HG02840 (cell line): ENCODE measurements around the gene NOSIP.

Experiments
- ATAC-seq: cut with Tn5 transposase; IDR thresholded peaks from one replicate; pipeline ENCODE4 v1.9.1; 2021; ENCODE audit warnings: mild to moderate bottlenecking, moderate library complexity, moderate number of reproducible peaks; ENCODE audit not compliant: unreplicated experiment, low FRiP score

The NOSIP gene

GRCh38 chr19:49574206-49574755 lies 6.1 kb downstream of the NOSIP start:
- no peak for ATAC-seq

DNA sequence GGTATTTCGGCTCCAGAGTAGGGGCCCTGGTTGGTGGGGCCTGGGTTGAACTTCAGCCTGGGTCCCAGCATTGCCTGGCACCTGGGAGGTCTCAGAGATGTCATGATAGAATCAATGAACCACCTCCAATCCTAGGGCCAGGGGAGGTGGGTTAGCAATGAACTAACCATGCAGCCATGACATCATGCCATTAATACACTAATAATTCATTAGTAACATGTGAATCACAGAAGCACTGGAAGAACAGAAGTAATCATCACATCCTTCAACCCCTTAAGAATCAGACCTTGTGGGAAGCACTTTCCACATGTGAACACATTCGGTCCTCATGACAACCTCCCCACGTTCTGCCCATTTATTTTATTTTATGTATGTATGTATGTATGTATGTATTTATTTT lies 6.9 kb downstream of the NOSIP start:
- no peak for ATAC-seq

DNA sequence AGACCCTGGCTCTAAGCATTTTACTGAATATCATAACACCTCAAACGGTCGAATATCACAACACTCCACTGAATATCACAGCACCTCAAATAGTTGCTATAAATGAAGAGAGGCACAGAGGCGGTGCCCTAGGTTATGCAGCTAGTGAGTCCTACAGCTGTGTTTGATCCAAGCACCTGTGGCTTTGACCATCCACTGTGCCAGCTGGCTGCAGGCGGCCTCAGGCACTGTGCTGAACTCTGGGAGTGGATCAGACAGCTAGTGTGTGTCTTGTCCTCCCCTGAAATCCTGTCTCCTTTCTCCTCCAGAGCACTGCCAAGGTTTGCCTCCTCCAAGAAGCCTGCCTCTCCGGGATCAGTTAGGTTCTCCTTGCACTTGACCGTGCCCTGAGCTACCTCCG lies 7.3 kb downstream of the NOSIP start:
- ATAC-seq, result no peak

DNA sequence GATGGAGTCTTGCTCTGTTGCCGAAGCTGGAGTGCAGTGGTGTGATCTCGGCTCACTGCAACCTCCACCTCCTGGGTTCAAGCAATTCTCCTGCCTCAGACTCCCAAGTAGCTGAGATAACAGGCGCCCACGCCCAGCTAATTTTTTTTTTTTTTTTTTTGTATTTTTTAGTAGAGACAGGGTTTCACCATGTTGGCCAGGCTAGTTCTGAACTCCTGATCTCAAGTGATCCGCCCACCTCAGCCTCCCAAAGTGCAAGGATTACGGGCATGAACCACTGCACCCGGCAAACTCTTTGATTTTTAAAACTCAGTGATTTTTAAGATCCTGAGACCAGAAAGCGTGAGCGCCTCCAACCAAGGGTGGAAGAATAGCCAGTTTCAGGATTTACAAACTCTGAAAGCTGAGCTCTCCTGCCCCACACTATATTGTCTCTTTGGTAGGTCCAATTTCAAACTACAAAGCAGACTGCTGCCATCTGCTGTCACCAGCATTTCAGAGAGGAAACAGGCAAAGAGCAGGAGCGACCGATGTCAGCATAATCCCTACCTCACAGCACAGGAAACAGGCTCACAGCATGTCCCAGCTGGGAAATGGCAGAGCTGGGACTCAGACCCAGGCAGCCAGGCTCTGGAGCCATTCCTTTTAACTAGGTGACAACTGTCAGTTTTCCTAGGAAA lies 9.2 kb downstream of the NOSIP start:
- no peak for ATAC-seq

DNA sequence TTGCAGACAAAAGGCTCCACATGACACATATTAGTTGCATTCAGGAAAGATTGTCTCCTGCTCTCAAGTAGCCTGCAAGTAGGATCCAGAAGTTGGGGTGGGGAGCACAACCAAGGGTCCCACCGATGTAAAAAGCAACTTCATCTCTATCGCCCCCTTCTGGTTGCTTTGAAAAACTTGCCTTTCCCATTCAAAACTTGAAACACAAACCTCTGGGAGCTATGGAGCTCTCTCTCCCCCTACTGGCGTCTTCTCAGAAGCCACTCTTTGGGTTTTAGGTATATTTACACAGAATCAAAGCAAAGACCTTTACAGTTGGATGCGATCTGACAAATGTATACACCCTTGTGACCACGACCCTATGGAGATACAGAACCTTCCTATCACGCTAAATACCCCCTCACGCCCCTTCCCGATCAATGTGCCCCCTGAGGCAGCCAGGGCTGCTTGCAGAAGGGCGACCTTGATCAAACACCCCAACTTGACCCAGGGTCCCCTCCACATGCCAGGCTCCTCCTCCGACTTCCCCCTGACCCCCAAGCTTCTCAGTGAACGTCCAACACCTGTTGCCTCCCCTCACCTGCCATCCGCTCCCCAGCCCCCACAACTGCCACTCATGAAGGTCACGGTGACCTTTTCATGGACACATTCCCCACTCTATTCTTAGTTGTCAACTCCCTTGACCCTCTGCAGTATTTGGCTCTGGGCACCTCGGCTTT lies 10.1 kb downstream of the NOSIP start:
- no peak for ATAC-seq

DNA sequence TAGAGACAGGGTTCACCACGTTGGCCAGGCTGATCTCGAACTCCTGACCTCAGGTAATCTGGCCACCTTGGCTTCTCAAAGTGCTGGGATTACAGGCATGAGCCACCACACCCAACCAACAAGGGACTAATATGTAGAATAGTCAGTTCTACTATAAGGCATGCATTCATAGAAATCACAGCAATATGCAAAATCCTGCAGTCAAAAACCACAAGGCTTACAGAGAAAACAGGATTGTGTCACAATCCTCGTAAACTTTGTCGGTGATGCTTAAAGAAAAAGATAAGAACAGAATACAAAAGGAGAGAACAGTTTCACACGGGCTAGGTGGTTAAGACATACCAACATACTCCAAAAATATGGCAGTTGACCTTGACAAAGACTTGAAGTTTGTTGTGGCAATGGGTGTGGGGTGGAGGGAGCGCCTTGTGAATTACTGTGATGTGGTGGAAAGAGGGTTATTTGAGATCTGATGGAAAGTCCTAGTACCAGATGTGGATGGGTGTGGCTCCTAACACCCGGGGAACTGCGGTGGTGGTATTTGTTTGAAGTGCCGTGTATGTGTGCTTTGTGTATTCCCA lies 12.4 kb downstream of the NOSIP start:
- ATAC-seq, result no peak

DNA sequence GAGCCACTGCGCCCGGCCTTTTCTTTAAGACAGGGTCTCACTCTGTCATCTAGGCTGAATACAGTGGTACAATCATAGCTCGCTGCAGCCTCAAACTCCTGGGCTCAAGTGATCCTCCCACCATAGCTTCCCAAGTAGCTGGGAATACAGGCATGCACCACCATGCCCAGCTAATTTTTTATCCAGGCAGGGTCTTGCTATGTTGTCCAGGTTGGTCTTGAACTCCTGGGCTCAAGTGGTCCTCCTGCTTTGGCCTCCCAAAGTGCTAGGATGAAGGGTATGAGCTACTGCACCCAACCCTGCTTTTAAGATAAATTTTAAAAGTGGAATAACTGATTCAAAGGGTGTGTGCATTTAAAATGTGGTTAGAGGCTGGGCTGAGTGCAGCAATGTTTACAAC lies 14.1 kb downstream of the NOSIP start:
- ATAC-seq, result no peak

- no peak for ATAC-seq
Observed at GRCh38 chr19:49565261-49565660, 15.1 kb downstream of the NOSIP start.

GRCh38 chr19:49564616-49565045 lies 15.7 kb downstream of the NOSIP start:
- no peak for ATAC-seq

DNA sequence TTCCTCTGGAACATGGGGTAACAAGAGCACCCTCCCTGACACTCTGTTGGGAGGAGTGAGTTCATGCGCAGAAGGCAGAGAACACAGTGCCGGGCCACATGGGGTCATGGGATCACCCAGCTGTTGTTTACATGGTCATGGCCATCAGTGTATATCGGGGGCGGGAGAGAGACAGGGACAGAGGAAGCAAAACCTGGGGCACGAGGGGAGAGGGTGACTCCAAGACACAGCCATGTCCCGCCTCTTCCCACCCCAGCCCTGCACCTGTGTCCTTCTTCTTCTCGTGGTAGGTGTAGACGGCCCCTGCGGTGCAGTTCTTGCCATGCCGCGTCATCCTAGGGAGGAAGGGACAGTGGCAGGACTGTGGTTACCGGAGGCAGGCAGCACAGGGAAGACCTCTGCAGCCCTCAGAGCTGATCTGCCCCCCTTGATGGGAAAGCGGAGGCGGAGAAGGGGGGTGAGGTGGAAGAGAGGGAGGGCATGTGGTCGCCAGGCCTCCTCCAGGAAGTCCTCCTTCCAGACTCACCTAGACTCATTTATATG lies 19.9 kb downstream of the NOSIP start:
- ATAC-seq, result no peak

DNA sequence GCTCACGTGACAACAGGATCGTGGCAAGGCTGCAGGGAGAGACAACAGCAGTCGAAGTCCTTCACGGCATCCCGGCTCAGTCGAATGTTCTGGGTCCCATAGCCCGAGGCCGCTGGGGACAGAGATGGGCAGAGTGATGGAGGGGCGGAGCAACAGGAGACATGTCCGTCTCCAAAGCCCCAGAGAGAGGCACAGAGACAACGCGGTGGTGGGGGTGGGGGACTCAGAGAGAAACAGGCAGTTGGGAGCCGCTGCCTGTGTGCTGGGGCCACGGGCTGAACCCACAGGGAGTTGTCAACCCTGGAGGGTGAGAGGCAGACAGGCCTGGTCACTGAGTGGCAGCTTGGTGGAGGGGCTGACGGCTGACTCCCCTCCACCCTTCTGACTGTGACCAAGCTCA lies 20.4 kb downstream of the NOSIP start:
- ATAC-seq, result no peak

DNA sequence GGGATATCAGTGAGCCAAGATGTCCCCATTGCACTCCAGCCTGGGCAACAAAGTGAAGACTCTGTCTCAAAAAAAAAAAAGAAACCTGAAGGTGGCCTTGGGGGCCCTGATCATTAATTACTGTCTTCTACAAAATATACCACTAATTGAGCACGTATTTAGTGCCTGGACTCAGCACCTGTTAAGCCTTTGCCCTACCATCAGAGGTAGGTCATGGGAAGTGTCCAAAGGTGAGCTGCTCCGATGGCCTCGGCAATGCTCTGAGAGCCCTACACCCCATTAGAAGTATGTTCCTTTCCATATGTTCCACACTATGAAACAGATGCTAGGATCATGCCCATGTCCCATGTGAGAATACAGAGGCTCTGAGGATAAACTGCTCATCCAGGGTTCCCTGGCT lies 20.9 kb downstream of the NOSIP start:
- ATAC-seq, result no peak

GRCh38 chr19:49558591-49558990 lies 21.8 kb downstream of the NOSIP start:
- no peak for ATAC-seq

- ATAC-seq, result no peak
Observed at GRCh38 chr19:49557641-49558325, 22.6 kb downstream of the NOSIP start.

DNA sequence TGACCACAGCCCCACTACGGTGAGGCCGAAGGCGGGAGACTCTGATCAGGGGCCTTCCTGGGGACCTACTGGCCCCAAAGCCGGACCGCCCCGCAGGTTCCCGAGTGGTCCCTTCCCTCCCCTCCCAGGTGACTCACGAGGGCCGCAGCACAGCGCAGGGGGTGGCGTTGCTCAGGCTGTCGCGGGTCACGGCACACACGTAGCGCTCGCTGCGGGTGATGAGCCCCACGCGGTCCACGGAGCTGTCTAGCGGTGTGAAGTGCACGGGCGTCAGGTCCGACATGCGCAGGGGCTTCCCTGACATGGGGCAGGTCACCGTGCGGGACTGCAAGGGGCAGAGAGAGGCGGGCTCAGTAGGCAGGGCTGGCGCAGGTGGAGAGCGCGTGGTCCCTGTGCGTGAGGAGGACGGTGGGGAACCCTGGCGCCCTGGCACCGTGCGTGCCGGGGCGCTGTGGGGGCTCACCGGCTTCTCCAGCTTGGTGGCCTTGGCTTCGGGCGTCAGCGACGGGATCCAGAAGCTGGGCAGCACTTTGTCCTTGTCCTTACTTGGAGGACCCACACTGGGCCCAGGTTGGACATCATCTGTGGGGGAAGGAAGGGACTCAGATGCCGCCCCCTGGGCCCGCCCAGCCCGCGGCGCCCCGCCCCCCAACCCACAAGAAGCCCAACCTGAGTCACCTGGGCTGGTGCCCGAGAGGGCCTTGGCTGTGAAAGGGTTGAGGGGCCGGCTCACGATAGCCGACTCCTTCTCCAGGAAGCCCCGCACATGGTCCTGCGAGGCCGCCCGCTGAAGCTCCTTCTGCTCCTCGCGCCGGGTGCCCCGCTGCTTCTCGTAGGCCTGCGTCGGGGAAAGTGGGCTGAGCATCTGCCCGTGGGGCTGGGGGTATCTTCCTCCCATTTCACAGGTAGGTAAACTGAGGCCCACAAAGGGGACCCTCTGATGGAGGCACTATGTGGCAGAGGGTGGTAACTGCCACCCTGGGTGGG lies 23.7 kb downstream of the NOSIP start:
- no peak for ATAC-seq

DNA sequence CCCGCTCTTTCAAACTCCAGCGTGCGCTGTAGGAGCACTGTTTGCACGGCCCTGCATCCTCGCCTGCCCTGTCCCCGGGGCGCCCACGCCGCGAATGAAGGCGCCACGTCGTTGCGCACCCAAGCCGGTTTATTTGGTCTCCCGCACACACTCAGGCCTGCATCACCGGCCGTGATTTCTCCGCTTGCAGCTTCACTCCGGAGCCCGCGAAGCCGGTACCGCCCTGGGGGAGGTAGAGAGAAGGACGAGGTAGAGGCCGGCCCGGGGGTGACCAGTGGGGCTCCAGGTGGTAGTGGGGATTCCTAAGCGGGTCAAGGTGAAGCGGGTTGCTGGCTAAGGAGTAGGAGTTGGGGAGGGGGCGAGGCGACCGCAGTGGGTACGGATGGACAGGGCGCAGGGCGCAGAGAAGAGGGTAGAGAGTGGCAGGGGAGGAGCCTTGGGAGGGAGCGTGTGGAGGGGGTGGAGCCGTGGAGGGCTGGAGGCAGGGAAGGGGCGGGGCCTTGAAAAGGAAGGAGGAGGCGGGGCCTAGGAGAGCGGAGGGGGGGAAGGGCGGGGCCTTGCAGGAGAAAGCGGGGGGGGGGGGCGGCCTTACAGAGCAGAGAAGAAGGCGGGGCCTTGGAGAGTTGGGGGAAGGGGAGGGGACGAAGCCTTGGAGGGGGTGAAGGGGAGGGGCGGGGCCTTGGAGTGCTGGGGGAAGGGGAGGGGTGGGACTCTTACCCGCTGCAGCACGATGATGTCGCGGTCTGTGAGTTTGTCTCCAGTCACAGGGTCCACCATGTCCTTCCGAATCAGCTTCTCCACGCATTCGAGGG lies 24.6 kb downstream of the NOSIP start:
- no peak for ATAC-seq

DNA sequence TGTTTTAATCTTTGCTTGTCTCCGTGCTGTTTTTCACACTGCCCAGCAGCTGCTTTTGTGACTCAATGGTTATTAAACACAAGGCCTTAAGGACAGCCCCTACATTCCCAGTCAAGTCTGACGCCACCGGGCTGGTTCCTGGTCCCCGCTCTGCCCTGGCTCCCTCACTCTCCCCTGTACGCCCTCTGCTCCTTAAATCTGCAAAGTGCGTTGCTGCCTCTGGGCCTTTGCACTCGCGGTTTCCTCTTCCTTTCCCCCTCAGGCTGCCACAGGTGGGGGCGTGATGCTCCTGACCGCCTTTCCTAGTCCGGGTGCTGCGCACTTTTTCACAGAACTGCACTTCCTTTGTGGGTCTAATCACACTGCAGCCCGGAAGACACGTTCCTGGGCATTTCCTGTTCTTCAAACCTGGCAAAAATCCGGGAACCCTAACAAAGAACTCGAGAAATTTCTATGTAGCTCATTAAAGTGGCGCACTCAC lies 25.6 kb downstream of the NOSIP start:
- no peak for ATAC-seq

GRCh38 chr19:49553451-49554271 lies 26.7 kb downstream of the NOSIP start:
- no peak for ATAC-seq
